Limb (tissue), 2 donors: ENCODE data around the gene FGFBP2.

ENCODE experiments used
- DNase-seq, 2 donors: peaks; one replicate each; pipeline ENCODE4 v3.0.0-alpha.2; 2016; ENCODE audit errors: extremely low spot score in 2 of 2

FGFBP2 gene

GRCh38 chr4:15963001-15963451 lies at the start of gene FGFBP2:
Gene FGFBP2, minus strand, starts transcription at chr4:15963175. Its CDS starts 46 bp downstream, at chr4:15963129.
- peak; percentile 45 to 71 for DNase-seq

GRCh38 chr4:16011173-16011572 lies 48.2 kb upstream of the FGFBP2 start:
- DNase-seq, result no peak

GRCh38 chr4:16009153-16009552 lies 46.2 kb upstream of the FGFBP2 start:
- DNase-seq, result no peak

DNA sequence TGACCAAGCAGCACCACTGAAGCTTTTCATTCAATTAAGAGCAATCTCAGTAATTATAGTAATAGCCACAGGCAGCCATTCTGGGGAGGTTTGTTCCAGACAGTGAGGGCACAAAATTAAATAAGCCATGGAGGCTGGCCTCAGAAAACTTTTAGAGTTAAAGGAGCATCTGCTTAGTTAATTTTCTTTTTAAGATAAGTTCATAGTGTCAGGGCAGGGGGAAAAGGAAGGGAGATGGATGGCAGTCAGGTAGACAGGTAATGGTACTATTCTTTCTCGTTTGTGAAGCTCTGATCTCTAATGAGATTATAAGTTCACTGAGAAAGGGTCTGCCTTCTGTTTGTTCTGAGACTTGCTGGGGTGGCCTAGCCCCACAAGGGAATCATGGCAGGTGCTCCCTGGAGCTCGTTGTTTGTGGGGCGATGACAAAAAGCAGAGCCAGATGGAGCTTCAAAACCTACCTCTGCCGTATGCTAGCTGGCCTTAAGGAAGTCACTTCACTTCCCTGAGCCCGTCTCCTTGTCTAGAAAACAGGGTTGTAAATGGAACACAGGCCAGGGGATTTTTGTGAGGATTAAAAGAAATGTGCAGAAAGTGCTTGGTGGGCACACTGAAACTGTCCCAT lies 44.6 kb upstream of the FGFBP2 start:
- no peak for DNase-seq

- DNase-seq, result no peak
These were observed 43.9 kb upstream of the FGFBP2 start for GRCh38 chr4:16006771-16007446.

- no peak for DNase-seq
These were observed 42.7 kb upstream of the FGFBP2 start for GRCh38 chr4:16005676-16006075.

GRCh38 chr4:16001484-16001858 lies 38.5 kb upstream of the FGFBP2 start:
- peak; percentile 69 to 73 for DNase-seq

- DNase-seq, result no peak
These were observed 37.9 kb upstream of the FGFBP2 start for GRCh38 chr4:16000708-16001483.

DNA sequence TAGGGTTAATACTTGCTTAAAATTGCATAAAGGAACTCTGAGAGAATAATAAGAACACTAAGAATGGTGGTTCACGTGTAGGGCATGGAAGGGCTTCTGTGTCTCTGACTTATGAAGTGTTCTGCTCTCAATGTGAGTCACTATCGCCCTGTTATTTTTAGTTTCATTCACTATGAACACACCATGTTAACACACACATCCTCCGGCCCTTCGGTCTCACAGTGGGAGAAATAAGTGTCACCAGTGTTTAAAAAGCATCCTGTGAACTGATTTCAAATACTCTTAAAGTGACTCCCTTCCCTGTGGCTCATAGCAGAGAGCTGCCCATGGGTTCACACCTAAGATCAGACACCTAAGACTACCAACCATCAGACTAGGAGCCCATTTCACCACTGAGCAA lies 33.8 kb upstream of the FGFBP2 start:
- no peak for DNase-seq

DNA sequence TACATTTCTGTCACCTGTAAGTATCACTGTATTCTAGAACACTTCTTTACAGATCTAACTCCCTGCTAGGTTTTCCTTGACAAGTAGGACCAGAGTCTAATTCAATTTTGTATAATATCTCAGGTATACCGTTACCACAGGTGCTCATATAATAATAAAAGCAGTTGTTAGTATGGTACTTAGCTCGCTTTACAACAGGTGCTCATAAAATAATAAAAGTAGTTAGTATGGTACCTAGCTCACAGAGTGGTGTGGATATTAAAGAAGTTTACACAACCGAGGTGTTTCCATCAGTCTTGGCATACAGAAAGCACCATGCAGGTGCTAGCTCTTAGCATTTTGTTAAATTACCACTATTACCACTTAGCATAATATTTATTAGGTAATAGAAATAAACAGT lies 32.9 kb upstream of the FGFBP2 start:
- DNase-seq, result no peak

DNA sequence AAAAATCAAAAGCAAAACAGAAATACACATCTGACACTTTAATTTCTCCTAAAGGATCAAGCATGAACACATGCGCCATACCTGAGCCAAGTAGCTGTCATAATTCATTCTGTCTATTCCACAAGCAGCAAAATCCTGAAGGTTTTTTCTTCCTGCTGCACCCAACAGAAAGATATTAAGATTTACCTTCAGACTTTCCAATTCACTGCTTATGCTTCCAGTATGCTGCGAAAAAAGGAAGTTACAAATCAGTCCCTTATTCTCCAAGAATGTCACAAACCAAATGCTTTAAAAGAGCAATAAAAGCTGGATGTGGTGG lies 29.2 kb upstream of the FGFBP2 start:
- no peak for DNase-seq

DNA sequence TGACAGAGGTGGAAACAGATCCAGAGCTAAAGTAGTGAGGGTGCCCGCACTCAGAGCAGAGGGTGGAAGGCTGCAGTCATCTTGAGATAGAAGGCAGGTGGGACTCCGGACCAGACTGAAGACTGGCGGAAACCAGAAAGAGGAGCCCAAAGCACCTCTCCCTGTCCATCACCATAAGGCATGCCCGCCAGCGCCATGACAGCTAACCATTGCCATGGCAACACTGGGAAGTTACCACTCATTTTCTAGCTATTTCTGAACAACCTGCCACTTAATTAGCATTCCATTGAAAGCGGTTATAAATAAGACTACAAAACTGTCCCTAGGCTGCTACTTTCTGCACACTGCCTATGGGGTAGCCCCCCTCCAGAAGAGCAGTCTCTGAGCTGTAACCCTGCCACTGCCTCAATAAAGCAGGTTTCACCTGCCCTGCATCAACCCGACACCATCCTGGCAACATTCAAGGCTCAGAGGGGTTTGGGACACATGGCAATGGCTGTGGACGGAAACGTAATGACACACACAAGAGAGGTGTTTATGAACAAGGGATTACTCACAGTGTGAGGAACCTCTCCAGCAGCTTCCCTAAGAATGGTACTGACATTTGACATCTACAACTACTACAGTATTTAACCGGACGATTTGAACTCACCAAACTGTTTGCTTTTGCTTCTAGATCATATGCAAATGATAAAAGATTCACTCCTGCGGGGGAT lies 27.8 kb upstream of the FGFBP2 start:
- no peak for DNase-seq

DNA sequence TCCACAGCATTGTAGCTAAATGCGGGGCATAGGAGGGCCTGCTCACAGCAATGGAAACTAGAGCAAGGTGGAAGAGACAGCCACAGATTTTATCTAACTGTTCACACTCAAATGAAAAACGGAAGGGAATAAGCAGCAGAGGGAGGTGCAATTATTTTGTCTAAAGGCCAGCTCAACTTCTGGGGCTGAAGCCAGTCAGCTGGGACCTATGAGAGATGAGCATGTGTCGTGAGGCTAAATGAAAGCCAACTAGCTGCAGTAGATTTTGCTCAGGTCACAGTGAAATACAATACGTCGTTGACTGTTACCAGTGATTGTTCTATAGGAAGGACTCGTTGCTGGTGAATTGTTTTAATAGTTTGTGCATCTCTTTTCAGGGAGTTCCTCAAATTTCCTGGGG lies 26.4 kb upstream of the FGFBP2 start:
- no peak for DNase-seq

GRCh38 chr4:15988222-15988621 lies 25.2 kb upstream of the FGFBP2 start:
- no peak for DNase-seq

- no peak for DNase-seq
These were observed 23.9 kb upstream of the FGFBP2 start for GRCh38 chr4:15986907-15987306.

GRCh38 chr4:15983610-15984009 lies 20.6 kb upstream of the FGFBP2 start:
- DNase-seq, result no peak

DNA sequence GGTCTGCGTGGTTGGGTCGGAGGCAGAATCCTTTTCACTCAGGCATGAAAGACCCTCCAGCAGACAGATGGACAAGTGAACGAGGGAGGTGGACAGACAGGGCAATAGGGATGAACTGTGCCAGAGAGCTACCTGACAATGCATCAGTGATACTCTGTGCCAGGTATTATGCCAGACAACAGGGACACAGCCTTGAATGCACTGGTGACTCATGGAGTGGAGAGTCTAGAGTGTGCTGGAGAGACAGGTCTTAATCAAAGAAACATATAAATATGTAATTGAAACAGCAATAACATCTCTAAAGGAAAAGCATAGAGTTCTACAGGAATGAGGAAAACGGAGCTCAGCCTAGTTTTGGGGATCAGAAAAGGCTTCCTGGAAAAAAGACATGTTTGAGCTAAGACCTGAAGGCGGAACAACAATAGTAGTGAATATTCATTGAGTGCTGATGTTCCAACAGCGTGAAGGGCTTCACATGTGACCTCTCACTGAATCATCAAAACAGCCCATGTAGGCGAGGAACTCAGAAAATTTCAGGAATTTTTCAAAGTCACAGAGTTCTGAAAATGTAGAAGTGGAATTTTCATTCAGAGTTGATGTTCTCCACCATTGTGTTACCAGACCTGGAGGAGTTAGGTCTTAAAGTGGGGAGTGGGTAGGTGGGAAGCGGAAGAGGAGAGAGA lies 20.0 kb upstream of the FGFBP2 start:
- no peak for DNase-seq

DNA sequence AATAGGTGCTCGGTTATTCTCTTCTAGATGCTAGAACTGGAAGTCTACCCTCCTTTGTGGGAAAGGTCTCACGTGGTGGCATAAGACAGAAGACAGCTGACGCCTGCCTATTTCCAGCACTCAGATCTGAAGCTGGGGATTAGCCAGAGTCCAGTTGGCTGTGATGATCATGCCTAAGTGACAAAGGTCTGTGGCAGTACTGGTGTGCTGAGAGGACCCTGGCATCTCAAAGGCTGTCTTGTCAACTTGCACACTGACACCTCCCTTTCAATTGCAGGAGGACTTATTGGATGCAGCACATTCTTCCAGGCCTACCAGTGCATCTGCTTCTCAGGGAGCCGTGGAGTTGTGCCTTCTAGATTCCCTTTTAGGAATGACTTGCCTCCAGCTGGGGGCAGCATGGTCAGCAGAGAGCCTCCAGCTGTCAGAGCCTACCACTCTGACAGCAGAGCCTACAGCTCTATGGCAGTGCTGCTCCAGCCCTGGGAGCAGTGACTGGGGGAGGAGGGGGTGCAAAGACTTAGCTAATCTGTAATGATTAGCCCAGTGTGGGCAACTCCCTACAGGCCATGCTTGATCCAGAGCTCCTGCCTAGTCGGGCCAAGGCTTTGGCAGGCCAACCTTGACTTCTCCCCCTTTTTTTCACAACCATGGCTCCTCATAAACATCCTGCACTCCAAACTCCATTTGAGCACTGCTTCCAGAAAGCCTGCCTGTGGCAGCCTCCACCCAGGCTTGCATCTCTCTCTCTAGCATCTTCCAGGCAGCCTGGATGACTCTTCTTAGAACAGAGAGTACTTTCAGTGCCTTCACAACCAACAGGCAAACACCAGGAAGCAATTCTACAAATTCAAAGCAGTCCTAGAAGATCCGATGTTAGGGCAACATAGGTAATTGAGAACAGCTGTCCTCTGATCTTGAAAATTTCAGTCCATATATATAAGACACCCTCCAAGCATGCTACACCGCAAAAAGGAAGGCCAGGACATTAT lies 13.8 kb upstream of the FGFBP2 start:
- DNase-seq, result no peak

GRCh38 chr4:15971068-15971801 lies 8.3 kb upstream of the FGFBP2 start:
- no peak for DNase-seq
